Prostate gland (tissue), 2 donors: ENCODE measurements around the gene PAXIP1. TPM values are rescaled to one million over a fixed set of nuclear protein-coding genes. Genes with fewer than 3 reads are reported as not detected.

Experiments
- DNase-seq: peaks from one replicate; pipeline ENCODE4 v3.0.0-alpha.2; 2019; ENCODE audit warnings: low spot score
- H3K27ac ChIP-seq, 2 donors: fragments of 200-600 bp; sonication (generic); 2 replicates each; pipeline ENCODE4 v1.5.1; 2017 to 2019
- H3K27me3 ChIP-seq: fragments of 200-600 bp; sonication (generic); replicated peaks from 2 replicates; pipeline ENCODE4 v1.5.1; 2019; ENCODE audit not compliant: insufficient read depth
- H3K36me3 ChIP-seq, 2 donors: fragments of 200-600 bp; sonication (generic); 1 replicate in 1 of 2; 2 replicates in 1 of 2; pipeline versions ENCODE4 v1.5.1 to v1.8.1; 2017 to 2019
- H3K4me1 ChIP-seq: fragments of 200-600 bp; sonication (generic); replicated peaks from 2 replicates; pipeline ENCODE4 v1.5.1; 2019
- H3K4me3 ChIP-seq, 2 donors: fragments of 200-600 bp; sonication (generic); 2 replicates each; pipeline ENCODE4 v1.5.1; 2017 to 2019
- H3K9me3 ChIP-seq: fragments of 200-600 bp; sonication (generic); 2 replicates; pipeline ENCODE4 v1.5.1; 2017
- CTCF ChIP-seq, 4 experiments: fragments of 200-600 bp in 2 of 4; fragments of 450-650 bp in 2 of 4; sonication (generic) in 2 of 4; IDR thresholded peaks; 1 replicate in 3 of 4; 2 replicates in 1 of 4; pipeline ENCODE4 v1.5.1; 2016 to 2019; ENCODE audit warnings: antibody characterized with exemption in 4 of 4, mild to moderate bottlenecking in 2 of 4, moderate library complexity in 2 of 4
- POLR2A ChIP-seq: fragments of 450-650 bp; IDR thresholded peaks from one replicate; pipeline ENCODE4 v1.6.1; 2016; ENCODE audit warnings: antibody characterized with exemption, mild to moderate bottlenecking
- POLR2AphosphoS5 ChIP-seq: sonication (generic); formaldehyde crosslinking; IDR thresholded peaks from one replicate; pipeline ENCODE4 v1.6.1; 2017; ENCODE audit warnings: antibody characterized with exemption
- WGBS: methylation state at CpG from one replicate; pipeline ENCODE4 v1.1.5; 2018; 5-methylcytosine and 5-hydroxymethylcytosine counted together
- intact Hi-C: fragments of 100-400 bp; cut with DNase I; formaldehyde crosslinking; loops from one replicate; pipeline ENCODE4 v1.14.2; 2022
- total RNA-seq, 2 donors: library from RNA; depleted of rRNA; stranded (reverse); fragments of >200 nt; gene quantifications; one replicate each; pipeline ENCODE4 v1.1.0, GENCODE V29; 2016

PAXIP1 gene
- total RNA-seq, 2 donors from 2014 or later: 15.8 to 24.1 TPM

- no peaks in the 10 kb centered on the region for H3K4me1 ChIP-seq
- TF ChIP-seq CTCF (IDR thresholded peaks at IDR 0.05) (no peak), POLR2AphosphoS5 (no peak), POLR2A (no peak)
- no peak overlapping the region for H3K27ac ChIP-seq
- 89% methylated on average over 7 of the region's 7 CpGs for WGBS
- H3K27me3 ChIP-seq: no peaks in the 10 kb centered on the region
- intact Hi-C loops: no loop called here
- DNase-seq: no peak
- no peaks in the 10 kb centered on the region for H3K36me3 ChIP-seq
- no peaks in the 10 kb centered on the region for H3K9me3 ChIP-seq
- H3K4me3 ChIP-seq: no peak overlapping the region
Observed at GRCh38 chr7:154973381-154973780, 29.5 kb downstream of the PAXIP1 start.

- intact Hi-C loops: no loop called here
- H3K36me3 ChIP-seq: peaks cover 0 to 5% of the 10 kb centered on the region in 2 donors
- H3K4me1 ChIP-seq: no peaks in the 10 kb centered on the region
- no peaks in the 10 kb centered on the region for H3K9me3 ChIP-seq
- no peak overlapping the region for H3K4me3 ChIP-seq
- H3K27me3 ChIP-seq: no peaks in the 10 kb centered on the region
- no peak for DNase-seq
- H3K27ac ChIP-seq: no peak overlapping the region
- TF ChIP-seq POLR2AphosphoS5: no peak
- no peak for TF ChIP-seq CTCF (IDR thresholded peaks at IDR 0.05)
- TF ChIP-seq POLR2A: no peak
- 91% methylated on average over 11 of the region's 11 CpGs for WGBS
Observed at GRCh38 chr7:154968336-154969001, 34.5 kb downstream of the PAXIP1 start.

GRCh38 chr7:154967401-154967955 lies 35.4 kb downstream of the PAXIP1 start:
- WGBS: 96% methylated on average over 3 of the region's 3 CpGs
- no peak for DNase-seq
- Histone ChIP-seq H3K27me3 (no peaks in the 10 kb centered on the region), H3K4me3 (no peak overlapping the region), H3K36me3 (peaks cover 0 to 5% of the 10 kb centered on the region in 2 donors), H3K4me1 (no peaks in the 10 kb centered on the region), H3K9me3 (no peaks in the 10 kb centered on the region), H3K27ac (no peak overlapping the region)
- TF ChIP-seq POLR2A (no peak), POLR2AphosphoS5 (no peak), CTCF (IDR thresholded peaks at IDR 0.05) (no peak)
- intact Hi-C loops: no loop called here

- Histone ChIP-seq H3K36me3 (peaks cover 0 to 5% of the 10 kb centered on the region in 2 donors), H3K9me3 (no peaks in the 10 kb centered on the region), H3K27me3 (no peaks in the 10 kb centered on the region), H3K4me3 (no peak overlapping the region), H3K4me1 (no peaks in the 10 kb centered on the region), H3K27ac (no peak overlapping the region)
- DNase-seq: no peak
- intact Hi-C loops: no loop called here
- WGBS: 87% methylated on average over 6 of the region's 6 CpGs
- TF ChIP-seq POLR2A: no peak
- no peak for TF ChIP-seq CTCF (IDR thresholded peaks at IDR 0.05)
- TF ChIP-seq POLR2AphosphoS5: no peak
Observed at GRCh38 chr7:154965014-154965413, 37.9 kb downstream of the PAXIP1 start.
